GM13977 (cell line): ENCODE data around the gene MRPS27.

Source experiments
- DNase-seq: peaks from one replicate; pipeline ENCODE4 v3.0.0; 2012; ENCODE audit warnings: low spot score
- in situ Hi-C: fragments of 300-500 bp; cut with MboI; formaldehyde crosslinking; loops from one replicate; pipeline ENCODE4 v1.12.0; 2022; ENCODE audit warnings: low sequenced_read_pairs, low pct_unique_long_range_greater_than_20kb, mixed read lengths, inconsistent platforms; ENCODE audit not compliant: unreplicated experiment
- TF ChIP-seq, protein P1 (sequence below): IDR thresholded peaks from 2 replicates; pipeline ENCODE4 v1.5.1; 2012; ENCODE audit warnings: mild to moderate bottlenecking, control low read depth; ENCODE audit not compliant: insufficient read depth; ENCODE audit errors: extremely low read depth, missing control alignments

The MRPS27 gene

DNA sequence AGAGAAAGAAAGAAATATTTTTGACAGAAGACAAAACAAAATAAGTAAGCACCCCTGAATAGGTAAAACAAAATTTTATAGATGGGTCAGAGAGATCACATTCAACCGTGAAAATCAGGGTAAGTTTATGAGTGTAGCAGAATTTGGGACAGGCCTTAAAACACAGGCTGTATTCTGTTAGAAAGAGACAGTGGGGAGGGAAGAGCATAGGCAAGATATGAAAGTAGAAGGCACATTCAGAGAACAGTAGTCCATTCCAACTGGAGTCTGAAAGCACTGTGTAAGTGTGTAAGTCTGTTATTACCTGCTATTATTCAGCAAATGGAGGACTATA, 38.6 kb downstream of the MRPS27 start:
- in situ Hi-C loops: no loop called here
- TF ChIP-seq, protein P1, sequence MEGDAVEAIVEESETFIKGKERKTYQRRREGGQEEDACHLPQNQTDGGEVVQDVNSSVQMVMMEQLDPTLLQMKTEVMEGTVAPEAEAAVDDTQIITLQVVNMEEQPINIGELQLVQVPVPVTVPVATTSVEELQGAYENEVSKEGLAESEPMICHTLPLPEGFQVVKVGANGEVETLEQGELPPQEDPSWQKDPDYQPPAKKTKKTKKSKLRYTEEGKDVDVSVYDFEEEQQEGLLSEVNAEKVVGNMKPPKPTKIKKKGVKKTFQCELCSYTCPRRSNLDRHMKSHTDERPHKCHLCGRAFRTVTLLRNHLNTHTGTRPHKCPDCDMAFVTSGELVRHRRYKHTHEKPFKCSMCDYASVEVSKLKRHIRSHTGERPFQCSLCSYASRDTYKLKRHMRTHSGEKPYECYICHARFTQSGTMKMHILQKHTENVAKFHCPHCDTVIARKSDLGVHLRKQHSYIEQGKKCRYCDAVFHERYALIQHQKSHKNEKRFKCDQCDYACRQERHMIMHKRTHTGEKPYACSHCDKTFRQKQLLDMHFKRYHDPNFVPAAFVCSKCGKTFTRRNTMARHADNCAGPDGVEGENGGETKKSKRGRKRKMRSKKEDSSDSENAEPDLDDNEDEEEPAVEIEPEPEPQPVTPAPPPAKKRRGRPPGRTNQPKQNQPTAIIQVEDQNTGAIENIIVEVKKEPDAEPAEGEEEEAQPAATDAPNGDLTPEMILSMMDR: no peak
- no peak for DNase-seq

DNA sequence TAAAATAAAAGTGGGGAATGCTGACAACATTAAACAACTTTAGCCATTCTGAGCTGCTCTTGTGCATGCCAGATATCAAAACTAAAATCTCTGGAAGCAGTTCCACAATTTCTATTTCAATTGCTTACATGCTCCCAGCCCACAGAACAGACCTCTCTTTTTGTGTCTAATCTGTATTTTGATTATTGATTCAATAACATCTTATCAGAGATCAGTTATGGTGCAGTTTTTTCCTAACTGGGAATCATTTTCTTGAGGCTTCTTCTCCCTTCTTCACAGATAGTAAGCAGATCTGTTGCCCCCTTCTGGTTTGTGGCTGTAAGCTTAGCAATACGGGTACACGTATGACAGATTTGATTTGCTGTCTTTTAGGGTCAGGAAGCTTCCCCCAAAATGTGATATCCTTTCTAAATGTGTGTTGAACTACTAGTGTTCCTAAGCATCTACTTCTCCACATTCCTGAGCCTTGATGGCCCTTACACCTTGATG, 39.4 kb downstream of the MRPS27 start:
- TF ChIP-seq, protein P1: peak; percentile 30
- DNase-seq: no peak
- in situ Hi-C loops: no loop called here

GRCh38 chr5:72276219-72276752, 43.8 kb downstream of the MRPS27 start:
- in situ Hi-C loops: no loop called here
- DNase-seq: no peak
- TF ChIP-seq, protein P1: no peak

GRCh38 chr5:72273547-72273946, 46.5 kb downstream of the MRPS27 start:
- DNase-seq: no peak
- TF ChIP-seq, protein P1: no peak
- in situ Hi-C loops: no loop called here

GRCh38 chr5:72272398-72272797, 47.6 kb downstream of the MRPS27 start:
- TF ChIP-seq, protein P1: no peak
- in situ Hi-C loops: no loop called here
- no peak for DNase-seq

GRCh38 chr5:72271702-72272101, 48.3 kb downstream of the MRPS27 start:
- TF ChIP-seq, protein P1: no peak
- in situ Hi-C loops: no loop called here

DNA sequence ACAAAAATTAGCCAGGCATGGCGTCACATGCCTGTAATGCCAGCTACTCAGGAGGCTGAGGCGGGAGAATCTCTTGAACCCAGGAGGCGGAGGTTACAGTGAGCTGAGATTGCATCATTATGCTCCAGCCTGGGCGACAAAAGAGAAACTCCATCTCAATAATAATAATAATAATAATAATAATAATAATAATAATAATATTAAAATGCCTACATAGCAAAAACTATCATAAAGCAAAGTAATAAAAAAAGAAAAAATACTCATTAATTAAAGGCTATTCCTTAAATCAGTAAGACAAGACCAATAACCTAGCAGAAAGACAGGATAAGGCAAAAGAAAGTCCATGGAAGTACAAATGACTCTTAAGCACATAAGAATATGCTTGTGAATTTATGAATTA, 50.0 kb downstream of the MRPS27 start:
- in situ Hi-C loops: no loop called here
- TF ChIP-seq, protein P1: no peak
- DNase-seq: no peak

More at GRCh38 chr5:72271702-72272101, 48.3 kb downstream of the MRPS27 start:
- no peak for DNase-seq
